ENCODE results near the gene CERS6. TPM values are rescaled to one million over a fixed set of nuclear protein-coding genes. Genes with fewer than 3 reads are reported as not detected.

The CERS6 gene
- total RNA-seq, 4 donors from 2014 or later: 25.9 to 57.2 (median 35.8) TPM

- ATAC-seq (ENCODE audit: low FRiP score): no peak
- no peak for DNase-seq (ENCODE audit: low spot score)
- no peak for TF ChIP-seq CTCF (IDR thresholded peaks at IDR 0.05)
Observed at GRCh38 chr2:168453404-168453803, 2.7 kb upstream of the CERS6 start.

GRCh38 chr2:168454737-168455644 is 1.1 kb upstream of the CERS6 start:
- ATAC-seq (ENCODE audit: low FRiP score) (no peak), DNase-seq (ENCODE audit: low spot score) (no peak)
- TF ChIP-seq CTCF (IDR thresholded peaks at IDR 0.05): no peak

GRCh38 chr2:168456521-168457189 is 583 bp downstream of the CERS6 start:
- ATAC-seq (ENCODE audit: low FRiP score): peak; percentile 63
- no peak for TF ChIP-seq CTCF (IDR thresholded peaks at IDR 0.05)
- no peak for DNase-seq (ENCODE audit: low spot score)

GRCh38 chr2:168457190-168457895 is 1.3 kb downstream of the CERS6 start:
- no peak for TF ChIP-seq CTCF (IDR thresholded peaks at IDR 0.05)
- no peak for ATAC-seq (ENCODE audit: low FRiP score)

DNA sequence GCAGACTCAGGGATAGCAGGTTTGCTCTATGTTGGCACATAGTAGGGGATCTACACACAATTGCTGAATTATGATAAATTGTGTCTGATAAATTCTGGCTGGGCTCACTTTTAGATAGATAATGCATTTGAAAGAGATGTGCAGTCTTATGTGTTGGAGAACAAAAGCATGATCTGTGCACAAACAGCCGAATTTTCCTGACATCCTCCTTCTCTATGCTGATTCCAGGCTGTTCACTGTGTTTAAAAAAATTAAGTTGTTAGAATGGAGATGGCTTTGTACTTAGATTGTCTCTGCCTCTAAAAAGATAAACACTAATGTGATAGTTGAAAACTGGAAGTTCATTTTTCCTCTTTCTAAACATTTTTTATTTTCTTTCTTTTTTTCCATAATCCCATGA is 2.1 kb downstream of the CERS6 start:
- no peak for TF ChIP-seq CTCF (IDR thresholded peaks at IDR 0.05)
- ATAC-seq (ENCODE audit: low FRiP score): no peak

More at GRCh38 chr2:168457190-168457895, 1.3 kb downstream of the CERS6 start:
- DNase-seq (ENCODE audit: low spot score): no peak

GRCh38 chr2:168459256-168459655 is 3.2 kb downstream of the CERS6 start:
- no peak for ATAC-seq (ENCODE audit: low FRiP score)
- DNase-seq (ENCODE audit: low spot score): no peak
- TF ChIP-seq CTCF (IDR thresholded peaks at IDR 0.05): no peak

More for the DNA sequence above, 2.1 kb downstream of the CERS6 start:
- DNase-seq (ENCODE audit: low spot score): no peak
